HEK293T (cell line): Measurements from ENCODE around the gene MAGOHB.

Source experiments
- CTCF ChIA-PET: fragments of 350-600 bp; formaldehyde crosslinking; extraction: SDS; loops from one replicate; lab custom pipeline; 2021; ENCODE audit warnings: antibody characterized with exemption, inconsistent platforms; lab: Yijun Ruan, JAX
- POLR2A ChIA-PET: fragments of 350-600 bp; formaldehyde crosslinking; extraction: SDS; loops from one replicate; lab custom pipeline; 2020; ENCODE audit warnings: antibody characterized with exemption, inconsistent platforms; lab: Yijun Ruan, JAX
- DNase-seq: peaks from one replicate; pipeline ENCODE4 v3.0.0; 2012; ENCODE audit warnings: mixed read lengths; ENCODE audit errors: extremely low spot score
- ARNT ChIP-seq: fragments of 450-650 bp; IDR thresholded peaks from 2 replicates; pipeline ENCODE4 v1.6.1; 2017; ENCODE audit warnings: mild to moderate bottlenecking
- BHLHE40 ChIP-seq: fragments of 450-650 bp; IDR thresholded peaks from 2 replicates; pipeline ENCODE4 v1.6.1; 2016; ENCODE audit warnings: mild to moderate bottlenecking, moderate library complexity, borderline replicate concordance
- CTBP1 ChIP-seq: fragments of 450-650 bp; IDR thresholded peaks from 2 replicates; pipeline ENCODE4 v1.6.1; 2016; ENCODE audit warnings: borderline replicate concordance
- ELF4 ChIP-seq: fragments of 450-650 bp; IDR thresholded peaks from 2 replicates; pipeline ENCODE4 v1.6.1; 2017; ENCODE audit warnings: antibody characterized with exemption
- FOXA1 ChIP-seq: fragments of 450-650 bp; IDR thresholded peaks from 2 replicates; pipeline ENCODE4 v1.6.1; 2016; ENCODE audit warnings: mild to moderate bottlenecking
- FOXK2 ChIP-seq: fragments of 450-650 bp; IDR thresholded peaks from 2 replicates; pipeline ENCODE4 v1.6.1; 2016; ENCODE audit warnings: mild to moderate bottlenecking
- FOXM1 ChIP-seq: fragments of 450-650 bp; IDR thresholded peaks from 2 replicates; pipeline ENCODE4 v1.6.1; 2017; ENCODE audit warnings: mild to moderate bottlenecking, borderline replicate concordance
- HDGF ChIP-seq: fragments of 450-650 bp; IDR thresholded peaks from 2 replicates; pipeline ENCODE4 v1.6.1; 2017; ENCODE audit warnings: antibody characterized with exemption, borderline replicate concordance
- L3MBTL2 ChIP-seq: fragments of 450-650 bp; conservative IDR thresholded peaks from 2 replicates; pipeline ENCODE4 v1.6.1; 2016; ENCODE audit warnings: mild to moderate bottlenecking
- LEF1 ChIP-seq: fragments of 450-650 bp; IDR thresholded peaks from 2 replicates; pipeline ENCODE4 v1.6.1; 2017; ENCODE audit warnings: mild to moderate bottlenecking, borderline replicate concordance
- NFRKB ChIP-seq: fragments of 450-650 bp; IDR thresholded peaks from 2 replicates; pipeline ENCODE4 v1.6.1; 2016; ENCODE audit warnings: mild to moderate bottlenecking, moderate library complexity
- PKNOX1 ChIP-seq: fragments of 450-650 bp; IDR thresholded peaks from 2 replicates; pipeline ENCODE4 v1.6.1; 2016
- SP1 ChIP-seq: fragments of 450-650 bp; IDR thresholded peaks from 2 replicates; pipeline ENCODE4 v1.6.1; 2017
- SUZ12 ChIP-seq: fragments of 450-650 bp; IDR thresholded peaks from 2 replicates; pipeline ENCODE4 v1.6.1; 2016; ENCODE audit warnings: mild to moderate bottlenecking
- TARDBP ChIP-seq: fragments of 450-650 bp; IDR thresholded peaks from 2 replicates; pipeline ENCODE4 v1.6.1; 2016
- ZNF384 ChIP-seq: fragments of 450-650 bp; IDR thresholded peaks from 2 replicates; pipeline ENCODE4 v1.6.1; 2016

Gene MAGOHB

GRCh38 chr12:10610188-10610587 is 3.2 kb downstream of the MAGOHB start:
- ChIA-PET CTCF (no interaction called here), POLR2A (no interaction called here)
- TF ChIP-seq FOXA1 (no peak), NFRKB (no peak), LEF1 (no peak), FOXK2 (no peak), SP1 (no peak), CTBP1 (no peak), ZNF384 (no peak), BHLHE40 (no peak), FOXM1 (no peak), SUZ12 (no peak), HDGF (no peak), PKNOX1 (no peak)
- no peak for DNase-seq

GRCh38 chr12:10607885-10608458 is 5.4 kb downstream of the MAGOHB start:
- no peak for TF ChIP-seq FOXM1
- TF ChIP-seq L3MBTL2 = no peak
- no peak for TF ChIP-seq HDGF
- no peak for TF ChIP-seq SP1
- TF ChIP-seq ZNF384 = no peak
- TF ChIP-seq LEF1 = no peak
- TF ChIP-seq PKNOX1 = no peak
- TF ChIP-seq BHLHE40 = no peak
- no peak for TF ChIP-seq ELF4
- TF ChIP-seq FOXK2 = no peak
- TF ChIP-seq CTBP1 = no peak
- ChIA-PET CTCF (interaction anchor here (0.6 kb wide), 1 partner anchor 76 kb away, joined by 3 read pairs; no protein-coding TSS in a partner anchor), POLR2A (no interaction called here)
- peak; percentile 20 for DNase-seq

GRCh38 chr12:10601860-10602259 is 11.5 kb downstream of the MAGOHB start:
- TF ChIP-seq CTBP1 (no peak), SUZ12 (no peak), ARNT (no peak), PKNOX1 (no peak), FOXK2 (no peak), L3MBTL2 (no peak), HDGF (no peak), TARDBP (no peak), LEF1 (no peak), SP1 (no peak), FOXM1 (no peak), BHLHE40 (no peak), ELF4 (no peak), NFRKB (no peak), FOXA1 (no peak)
- DNase-seq = no peak
- ChIA-PET POLR2A (no interaction called here), CTCF (no interaction called here)

- DNase-seq = no peak
- ChIA-PET CTCF (no interaction called here), POLR2A (no interaction called here)
- TF ChIP-seq PKNOX1 (no peak), HDGF (no peak)
These were observed 12.4 kb downstream of the MAGOHB start for GRCh38 chr12:10600988-10601387.

GRCh38 chr12:10595881-10596280 is 17.5 kb downstream of the MAGOHB start:
- ChIA-PET CTCF (no interaction called here), POLR2A (no interaction called here)
- TF ChIP-seq ELF4 (no peak), ARNT (no peak), PKNOX1 (no peak), NFRKB (no peak), SUZ12 (no peak)
- DNase-seq = no peak

- no peak for TF ChIP-seq FOXK2
- no peak for DNase-seq
- ChIA-PET CTCF (no interaction called here), POLR2A (no interaction called here)
These were observed 22.4 kb downstream of the MAGOHB start for GRCh38 chr12:10590966-10591365.
